SU-DHL-6 (cell line): ENCODE measurements around the gene ADCY10.
"Not testable (repeated sequence)": the region's sequence is repeated elsewhere in the genome, so short reads cannot be mapped to it uniquely, and the experiment has no call there.

ENCODE experiments used
- CTCF ChIP-seq: fragments of 200-600 bp; sonication (generic); IDR thresholded peaks from one replicate; pipeline ENCODE4 v1.5.1; 2017; ENCODE audit warnings: antibody characterized with exemption, mild to moderate bottlenecking, low read length, moderate library complexity; ENCODE audit not compliant: insufficient read depth, poor library complexity, severe bottlenecking
- EZH2phosphoT487 ChIP-seq: fragments of 200-600 bp; sonication (generic), shearing (Covaris generic); conservative IDR thresholded peaks from 2 replicates; pipeline ENCODE4 v1.6.1; 2018; ENCODE audit warnings: mild to moderate bottlenecking, antibody characterized with exemption, low read length, moderate library complexity, mixed read lengths

DNA sequence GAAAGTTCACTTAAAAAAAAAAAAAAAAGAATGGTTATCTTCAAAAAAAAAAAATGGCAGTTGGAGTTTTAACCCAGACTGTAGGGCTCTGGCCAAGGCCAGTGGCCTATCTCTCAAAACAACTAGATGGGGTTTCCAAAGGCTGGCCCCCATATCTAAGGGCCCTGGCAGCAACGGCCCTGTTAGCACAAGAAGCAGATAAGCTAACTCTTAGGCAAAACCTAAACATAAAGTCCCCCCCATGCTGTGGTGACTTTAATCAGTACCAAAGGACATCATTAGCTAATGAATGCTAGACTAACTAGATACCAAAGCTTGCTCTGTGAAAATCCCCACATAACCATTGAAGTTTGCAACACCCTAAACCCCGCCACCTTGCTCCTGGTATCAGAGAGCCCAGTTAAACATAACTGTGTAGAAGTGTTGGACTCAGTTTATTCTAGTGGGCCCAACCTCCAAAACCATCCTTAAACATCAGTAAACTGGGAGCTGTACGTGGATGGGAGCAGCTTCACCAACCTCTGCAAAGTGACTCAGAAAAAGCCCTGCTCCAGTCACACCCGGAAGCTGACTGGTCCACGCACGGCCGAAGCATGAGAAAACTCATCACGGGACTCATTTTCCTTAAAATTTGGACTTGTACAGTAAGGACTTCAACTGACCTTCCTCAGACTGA is 47.1 kb downstream of the ADCY10 start:
- TF ChIP-seq CTCF, EZH2phosphoT487: not testable (repeated sequence)
